Stomach (tissue), 4 donors: Measurements from ENCODE around the gene SPATC1L.

Experiments used
- CTCF ChIP-seq, 7 experiments: fragments of 450-650 bp in 4 of 7; fragments of 200-600 bp in 3 of 7; sonication (generic) in 3 of 7; IDR thresholded peaks; one replicate each; pipeline ENCODE4 v1.5.1; 2016 to 2019; ENCODE audit warnings: antibody characterized with exemption in 7 of 7, control low read depth in 2 of 7, mild to moderate bottlenecking in 1 of 7
- EP300 ChIP-seq: sonication (generic); formaldehyde crosslinking; IDR thresholded peaks from one replicate; pipeline ENCODE4 v1.6.1; 2017; ENCODE audit warnings: antibody characterized with exemption
- POLR2A ChIP-seq, 4 donors: fragments of 450-650 bp; IDR thresholded peaks; one replicate each; pipeline ENCODE4 v1.6.1; 2016; ENCODE audit warnings: antibody characterized with exemption in 4 of 4, control low read depth in 2 of 4, mild to moderate bottlenecking in 1 of 4, moderate library complexity in 1 of 4
- POLR2AphosphoS5 ChIP-seq, 3 donors: sonication (generic); formaldehyde crosslinking; IDR thresholded peaks; one replicate each; pipeline ENCODE4 v1.6.1; 2016; ENCODE audit warnings: antibody characterized with exemption in 3 of 3

- TF ChIP-seq CTCF (IDR thresholded peaks at IDR 0.05) (no peak), POLR2A (IDR thresholded peaks at IDR 0.05) (no peak), POLR2AphosphoS5 (IDR thresholded peaks at IDR 0.05) (no peak), EP300 (no peak)
These were observed 2.2 kb downstream of the SPATC1L start for GRCh38 chr21:46181953-46182547.
